Sigmoid colon (tissue), 4 donors: Measurements from ENCODE around the gene BTBD7.

Source experiments
- POLR2AphosphoS5 ChIP-seq, 4 donors: sonication (generic); formaldehyde crosslinking; IDR thresholded peaks; one replicate each; pipeline ENCODE4 v1.6.1; 2017; ENCODE audit warnings: antibody characterized with exemption in 4 of 4
- TF ChIP-seq, protein P1 (sequence below), 4 experiments: fragments of 450-650 bp in 3 of 4; fragments of 200-600 bp in 1 of 4; IDR thresholded peaks; one replicate each; pipeline ENCODE4 v1.5.1; 2016 to 2019; ENCODE audit warnings: antibody characterized with exemption in 4 of 4, mild to moderate bottlenecking in 3 of 4, moderate library complexity in 2 of 4

DNA sequence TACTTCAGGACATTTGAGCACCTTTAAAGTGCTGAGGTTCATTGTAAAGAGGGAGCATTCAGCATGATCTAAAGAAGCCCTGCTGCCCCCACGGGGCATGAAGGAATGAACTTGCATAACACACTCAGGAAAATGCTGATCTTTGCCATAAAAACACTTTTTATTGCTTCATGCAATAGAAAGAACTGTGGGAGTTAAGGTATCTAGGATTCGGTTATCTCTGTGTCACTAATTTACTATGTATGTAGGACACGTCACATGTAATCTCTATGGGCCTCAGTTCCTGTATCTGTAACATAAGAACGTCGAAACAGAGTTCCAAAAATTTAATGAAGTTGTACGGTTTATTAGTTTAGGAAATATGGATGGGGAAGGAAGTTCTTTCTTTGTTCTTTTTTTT, 33.0 kb downstream of the BTBD7 start:
- TF ChIP-seq, protein P1, sequence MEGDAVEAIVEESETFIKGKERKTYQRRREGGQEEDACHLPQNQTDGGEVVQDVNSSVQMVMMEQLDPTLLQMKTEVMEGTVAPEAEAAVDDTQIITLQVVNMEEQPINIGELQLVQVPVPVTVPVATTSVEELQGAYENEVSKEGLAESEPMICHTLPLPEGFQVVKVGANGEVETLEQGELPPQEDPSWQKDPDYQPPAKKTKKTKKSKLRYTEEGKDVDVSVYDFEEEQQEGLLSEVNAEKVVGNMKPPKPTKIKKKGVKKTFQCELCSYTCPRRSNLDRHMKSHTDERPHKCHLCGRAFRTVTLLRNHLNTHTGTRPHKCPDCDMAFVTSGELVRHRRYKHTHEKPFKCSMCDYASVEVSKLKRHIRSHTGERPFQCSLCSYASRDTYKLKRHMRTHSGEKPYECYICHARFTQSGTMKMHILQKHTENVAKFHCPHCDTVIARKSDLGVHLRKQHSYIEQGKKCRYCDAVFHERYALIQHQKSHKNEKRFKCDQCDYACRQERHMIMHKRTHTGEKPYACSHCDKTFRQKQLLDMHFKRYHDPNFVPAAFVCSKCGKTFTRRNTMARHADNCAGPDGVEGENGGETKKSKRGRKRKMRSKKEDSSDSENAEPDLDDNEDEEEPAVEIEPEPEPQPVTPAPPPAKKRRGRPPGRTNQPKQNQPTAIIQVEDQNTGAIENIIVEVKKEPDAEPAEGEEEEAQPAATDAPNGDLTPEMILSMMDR (IDR thresholded peaks at IDR 0.05): no peak
- no peak for TF ChIP-seq POLR2AphosphoS5 (IDR thresholded peaks at IDR 0.05)
